Stomach (tissue), 4 donors: Measurements from ENCODE around the gene CA12.

Source experiments
- CTCF ChIP-seq, 7 experiments: fragments of 450-650 bp in 4 of 7; fragments of 200-600 bp in 3 of 7; sonication (generic) in 3 of 7; IDR thresholded peaks; one replicate each; pipeline ENCODE4 v1.5.1; 2016 to 2019; ENCODE audit warnings: antibody characterized with exemption in 7 of 7, control low read depth in 2 of 7, mild to moderate bottlenecking in 1 of 7
- EP300 ChIP-seq: sonication (generic); formaldehyde crosslinking; IDR thresholded peaks from one replicate; pipeline ENCODE4 v1.6.1; 2017; ENCODE audit warnings: antibody characterized with exemption
- POLR2A ChIP-seq, 4 donors: fragments of 450-650 bp; IDR thresholded peaks; one replicate each; pipeline ENCODE4 v1.6.1; 2016; ENCODE audit warnings: antibody characterized with exemption in 4 of 4, control low read depth in 2 of 4, mild to moderate bottlenecking in 1 of 4, moderate library complexity in 1 of 4
- POLR2AphosphoS5 ChIP-seq, 3 donors: sonication (generic); formaldehyde crosslinking; IDR thresholded peaks; one replicate each; pipeline ENCODE4 v1.6.1; 2016; ENCODE audit warnings: antibody characterized with exemption in 3 of 3

GRCh38 chr15:63323798-63324563, 57.7 kb downstream of the CA12 start:
- TF ChIP-seq CTCF (IDR thresholded peaks at IDR 0.05) (no peak), POLR2AphosphoS5 (IDR thresholded peaks at IDR 0.05) (no peak), POLR2A (IDR thresholded peaks at IDR 0.05) (no peak), EP300 (no peak)
